Fibroblast of villous mesenchyme (primary cell): Measurements from ENCODE around the gene DET1. TPM values are rescaled to one million over a fixed set of nuclear protein-coding genes. Genes with fewer than 3 reads are reported as not detected.
"Not testable (repeated sequence)": the region's sequence is repeated elsewhere in the genome, so short reads cannot be mapped to it uniquely, and the experiment has no call there.

Experiments used
- DNase-seq: peaks from one replicate; pipeline ENCODE4 v3.0.0-alpha.2; 2010; ENCODE audit warnings: low read depth
- H3K4me3 ChIP-seq: 2 replicates; pipeline ENCODE4 v1.5.1; 2011; ENCODE audit warnings: low read depth, mild to moderate bottlenecking, low read length
- total RNA-seq: library from RNA; depleted of rRNA; stranded (reverse); fragments of >200 nt; gene quantifications from 2 replicates; pipeline ENCODE4 v1.2.3, GENCODE V29; 2012
- TF ChIP-seq, protein P1 (sequence below): IDR thresholded peaks from 2 replicates; pipeline ENCODE4 v1.5.1; 2012; ENCODE audit warnings: low read depth, mild to moderate bottlenecking, low read length; ENCODE audit not compliant: insufficient read depth

The DET1 gene
- total RNA-seq, 1 donor, result 7.8 TPM

GRCh38 chr15:88472225-88472624 lies 74.3 kb downstream of the DET1 start:
- TF ChIP-seq, protein P1, sequence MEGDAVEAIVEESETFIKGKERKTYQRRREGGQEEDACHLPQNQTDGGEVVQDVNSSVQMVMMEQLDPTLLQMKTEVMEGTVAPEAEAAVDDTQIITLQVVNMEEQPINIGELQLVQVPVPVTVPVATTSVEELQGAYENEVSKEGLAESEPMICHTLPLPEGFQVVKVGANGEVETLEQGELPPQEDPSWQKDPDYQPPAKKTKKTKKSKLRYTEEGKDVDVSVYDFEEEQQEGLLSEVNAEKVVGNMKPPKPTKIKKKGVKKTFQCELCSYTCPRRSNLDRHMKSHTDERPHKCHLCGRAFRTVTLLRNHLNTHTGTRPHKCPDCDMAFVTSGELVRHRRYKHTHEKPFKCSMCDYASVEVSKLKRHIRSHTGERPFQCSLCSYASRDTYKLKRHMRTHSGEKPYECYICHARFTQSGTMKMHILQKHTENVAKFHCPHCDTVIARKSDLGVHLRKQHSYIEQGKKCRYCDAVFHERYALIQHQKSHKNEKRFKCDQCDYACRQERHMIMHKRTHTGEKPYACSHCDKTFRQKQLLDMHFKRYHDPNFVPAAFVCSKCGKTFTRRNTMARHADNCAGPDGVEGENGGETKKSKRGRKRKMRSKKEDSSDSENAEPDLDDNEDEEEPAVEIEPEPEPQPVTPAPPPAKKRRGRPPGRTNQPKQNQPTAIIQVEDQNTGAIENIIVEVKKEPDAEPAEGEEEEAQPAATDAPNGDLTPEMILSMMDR, result no peak
- H3K4me3 ChIP-seq, result no peak overlapping the region

DNA sequence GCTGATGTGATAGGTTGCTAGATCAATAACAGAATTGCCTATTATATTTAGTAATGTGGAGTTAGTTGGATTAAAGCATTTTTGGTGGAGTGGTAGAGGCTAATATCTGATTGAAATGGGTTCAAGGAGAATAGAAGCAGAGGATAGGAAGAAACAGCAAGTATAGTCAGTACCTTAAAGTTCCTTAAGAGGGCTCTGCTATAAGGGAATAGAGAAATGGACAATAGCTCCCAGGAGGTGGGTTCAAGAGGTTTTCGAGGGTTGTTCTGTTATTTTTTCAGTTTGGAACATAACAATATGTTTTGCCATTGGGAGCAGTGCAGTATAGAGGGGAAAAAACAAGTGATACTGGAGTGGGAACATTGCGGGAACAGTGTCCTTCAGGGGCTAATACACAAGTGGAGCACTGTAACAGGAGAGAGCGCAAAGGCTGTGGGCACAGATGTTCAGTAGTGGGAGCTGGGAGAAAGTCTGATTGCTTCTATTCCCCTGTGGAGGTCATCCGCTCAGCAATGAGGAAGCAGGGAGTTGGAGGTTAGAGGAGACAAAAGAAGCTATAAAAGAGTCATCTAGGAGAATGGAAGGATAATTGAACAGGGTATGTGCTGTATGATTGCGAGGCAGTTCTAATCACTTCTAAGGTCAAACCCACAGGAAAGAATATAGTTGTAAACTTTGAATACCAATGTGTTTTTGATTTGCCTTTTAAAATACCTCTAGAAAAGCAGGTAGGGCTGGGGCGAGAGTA lies 75.7 kb downstream of the DET1 start:
- H3K4me3 ChIP-seq, result no peak overlapping the region

More at GRCh38 chr15:88472225-88472624, 74.3 kb downstream of the DET1 start:
- DNase-seq, result no peak

DNA sequence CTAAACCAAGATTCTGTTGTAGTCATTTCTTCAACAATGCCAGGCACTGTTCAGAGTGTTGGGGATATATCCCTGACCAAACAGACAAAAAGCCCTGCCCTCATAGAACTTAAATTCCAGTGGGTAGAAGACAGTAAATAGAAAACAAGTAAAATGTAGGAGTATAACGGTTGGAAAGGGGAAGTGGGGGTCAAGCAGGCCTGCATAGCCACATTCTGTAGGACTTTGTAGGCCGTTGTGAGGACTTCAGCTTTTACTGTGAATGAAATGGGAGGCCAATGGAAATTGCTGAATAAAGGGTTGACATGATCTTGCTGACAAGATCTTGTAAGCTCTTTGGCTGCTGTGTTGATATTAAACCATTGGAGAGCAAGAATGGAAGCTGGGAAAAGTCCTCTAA lies 77.2 kb downstream of the DET1 start:
- TF ChIP-seq, protein P1, result no peak
- H3K4me3 ChIP-seq, result no peak overlapping the region
- no peak for DNase-seq

More for the DNA sequence above, 75.7 kb downstream of the DET1 start:
- TF ChIP-seq, protein P1, result no peak
- no peak for DNase-seq

DNA sequence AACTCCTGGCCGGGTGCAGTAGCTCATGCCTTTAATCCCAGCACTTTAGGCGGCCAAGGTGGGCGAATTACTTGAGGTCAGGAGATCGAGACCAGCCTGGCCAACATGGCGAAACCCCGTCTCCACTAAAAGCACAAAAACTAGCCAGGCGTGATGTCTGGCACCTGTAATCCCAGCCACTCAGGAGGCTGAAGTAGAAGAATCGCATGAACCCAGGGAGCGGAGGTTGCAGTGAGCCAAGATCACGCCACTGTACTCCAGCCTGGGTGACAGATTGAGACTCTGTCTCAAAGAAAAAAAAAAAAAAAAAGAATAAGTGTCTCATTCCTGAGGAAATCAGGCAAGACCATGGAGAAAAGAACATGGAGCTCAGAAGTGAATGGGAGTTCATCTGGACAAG lies 77.8 kb downstream of the DET1 start:
- H3K4me3 ChIP-seq, result peak overlapping the region; percentile 91

GRCh38 chr15:88467935-88468528 lies 78.4 kb downstream of the DET1 start:
- TF ChIP-seq, protein P1, result peak; percentile 31
- H3K4me3 ChIP-seq, result peak overlapping the region; percentile 91
- peak; percentile 12 for DNase-seq

More for the DNA sequence above, 77.8 kb downstream of the DET1 start:
- not testable (repeated sequence) for DNase-seq

- peak; percentile 87 for DNase-seq
- TF ChIP-seq, protein P1, result no peak
- peak within 1 kb of the TSS; percentile 91 for H3K4me3 ChIP-seq
These were observed 79.2 kb downstream of the DET1 start, which contains the start of the genes MRPL46 and MRPS11 for GRCh38 chr15:88467073-88467934. TSS of gene MRPL46 (minus strand) at chr15:88467388. CDS start at chr15:88467377, 11 bp downstream. TSS of gene MRPS11 (plus strand) at chr15:88467708. CDS start at chr15:88467718, 10 bp downstream.
